AG09319 (cell line): ENCODE results near the gene OR10A4.
"Not testable (repeated sequence)": the region's sequence is repeated elsewhere in the genome, so short reads cannot be mapped to it uniquely, and the experiment has no call there.

Source experiments
- DNase-seq: peaks from one replicate; pipeline ENCODE4 v3.0.0-alpha.2; 2010; ENCODE audit warnings: low read depth; ENCODE audit errors: extremely low read depth
- TF ChIP-seq, protein P1 (sequence below): IDR thresholded peaks from 2 replicates; pipeline ENCODE4 v1.5.1; 2011; ENCODE audit warnings: low read depth, mild to moderate bottlenecking, inconsistent platforms, low read length, moderate library complexity

The OR10A4 gene

DNA sequence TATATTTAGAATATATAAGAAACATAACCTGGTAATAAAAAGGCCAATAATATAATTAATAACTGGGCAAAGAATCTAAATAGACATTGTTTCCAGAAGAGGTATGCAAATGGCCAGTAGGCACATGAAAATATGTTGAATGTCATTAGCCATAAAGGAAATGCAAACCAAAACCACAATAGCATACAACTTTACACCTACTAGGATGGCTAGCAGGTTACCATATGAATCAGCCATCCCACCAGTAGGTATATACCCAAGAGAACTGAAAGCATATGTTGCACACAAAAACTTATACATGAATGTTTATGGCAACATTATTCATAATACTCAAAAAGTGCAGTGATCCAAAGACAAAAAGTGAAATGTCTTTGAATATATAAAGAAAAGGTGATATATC lies 18.6 kb downstream of the OR10A4 start:
- no peak for DNase-seq
- TF ChIP-seq, protein P1, sequence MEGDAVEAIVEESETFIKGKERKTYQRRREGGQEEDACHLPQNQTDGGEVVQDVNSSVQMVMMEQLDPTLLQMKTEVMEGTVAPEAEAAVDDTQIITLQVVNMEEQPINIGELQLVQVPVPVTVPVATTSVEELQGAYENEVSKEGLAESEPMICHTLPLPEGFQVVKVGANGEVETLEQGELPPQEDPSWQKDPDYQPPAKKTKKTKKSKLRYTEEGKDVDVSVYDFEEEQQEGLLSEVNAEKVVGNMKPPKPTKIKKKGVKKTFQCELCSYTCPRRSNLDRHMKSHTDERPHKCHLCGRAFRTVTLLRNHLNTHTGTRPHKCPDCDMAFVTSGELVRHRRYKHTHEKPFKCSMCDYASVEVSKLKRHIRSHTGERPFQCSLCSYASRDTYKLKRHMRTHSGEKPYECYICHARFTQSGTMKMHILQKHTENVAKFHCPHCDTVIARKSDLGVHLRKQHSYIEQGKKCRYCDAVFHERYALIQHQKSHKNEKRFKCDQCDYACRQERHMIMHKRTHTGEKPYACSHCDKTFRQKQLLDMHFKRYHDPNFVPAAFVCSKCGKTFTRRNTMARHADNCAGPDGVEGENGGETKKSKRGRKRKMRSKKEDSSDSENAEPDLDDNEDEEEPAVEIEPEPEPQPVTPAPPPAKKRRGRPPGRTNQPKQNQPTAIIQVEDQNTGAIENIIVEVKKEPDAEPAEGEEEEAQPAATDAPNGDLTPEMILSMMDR, result no peak

GRCh38 chr11:6898911-6899310 lies 22.5 kb downstream of the OR10A4 start:
- DNase-seq, result no peak
- TF ChIP-seq, protein P1, result no peak

- no peak for DNase-seq
- TF ChIP-seq, protein P1, result no peak
These were observed 24.0 kb downstream of the OR10A4 start for GRCh38 chr11:6900327-6900999.

DNA sequence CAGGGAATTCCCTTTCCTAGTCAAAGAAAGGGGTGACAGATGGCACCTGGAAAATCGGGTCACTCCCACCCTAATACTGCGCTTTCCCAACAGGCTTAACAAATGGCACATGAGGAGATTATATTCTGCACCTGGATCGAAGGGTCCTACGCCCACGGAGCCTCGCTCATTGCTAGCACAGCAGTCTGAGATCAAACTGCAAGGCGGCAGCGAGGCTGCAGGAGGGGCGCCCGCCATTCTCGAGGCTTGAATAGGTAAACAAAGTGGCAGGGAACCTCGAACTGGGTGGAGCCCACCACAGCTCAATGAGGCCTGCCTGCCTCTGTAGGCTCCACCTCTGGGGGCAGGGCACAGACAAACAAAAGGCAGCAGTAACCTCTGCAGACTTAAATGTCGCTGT lies 28.4 kb downstream of the OR10A4 start:
- DNase-seq, result not testable (repeated sequence)

DNA sequence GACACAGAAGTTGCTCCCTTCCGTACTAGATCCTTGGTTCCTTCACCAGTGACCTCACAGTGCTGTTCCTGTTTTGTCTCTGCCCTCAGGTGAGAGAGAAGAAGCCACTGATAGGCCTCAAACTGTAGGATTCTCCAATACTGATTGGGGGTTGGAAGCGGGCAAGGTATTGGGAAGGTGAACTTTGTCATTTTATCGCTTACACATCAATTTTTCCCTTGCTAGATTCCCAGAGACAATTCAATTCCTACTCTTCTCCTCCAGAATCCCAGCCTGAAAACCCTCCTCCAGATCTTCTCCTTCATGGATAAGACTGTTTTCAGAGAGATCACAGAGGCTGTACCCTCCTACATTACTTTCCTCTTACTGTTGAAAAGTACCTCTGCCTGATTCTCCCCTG lies 35.0 kb downstream of the OR10A4 start:
- no peak for DNase-seq
- TF ChIP-seq, protein P1, result no peak

DNA sequence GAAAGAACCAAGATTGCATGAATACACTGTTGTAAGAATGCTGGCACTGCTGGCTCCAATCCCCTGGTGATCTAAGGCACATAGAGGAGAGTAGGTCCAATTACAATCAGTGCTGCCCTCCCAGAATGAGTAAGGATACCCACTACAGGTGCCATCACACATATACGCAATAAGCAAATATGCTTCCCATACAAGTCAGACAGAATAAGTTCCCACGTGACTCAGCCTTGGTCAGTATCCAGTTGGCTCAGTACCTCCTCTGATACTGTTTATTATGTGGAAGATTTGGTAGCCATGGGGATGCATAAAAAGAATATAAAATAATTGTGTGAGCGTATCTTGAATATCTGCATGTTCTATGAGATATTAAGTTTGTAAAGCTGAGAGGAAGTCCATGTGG lies 35.5 kb downstream of the OR10A4 start:
- TF ChIP-seq, protein P1, result no peak
- no peak for DNase-seq

GRCh38 chr11:6919698-6920097 lies 43.3 kb downstream of the OR10A4 start:
- DNase-seq, result no peak
- TF ChIP-seq, protein P1, result no peak

- TF ChIP-seq, protein P1, result no peak
These were observed 44.3 kb downstream of the OR10A4 start, which contains the start of gene OR2D3 for GRCh38 chr11:6920702-6921101. OR2D3 (plus strand) TSS chr11:6921002; CDS start chr11:6921002, 0 bp downstream.

More at GRCh38 chr11:6920702-6921101, 44.3 kb downstream of the OR10A4 start, which contains the start of gene OR2D3:
- DNase-seq, result no peak
